Effector memory CD8-positive, alpha-beta T cell (primary cell): ENCODE measurements around the gene PSEN1.
"Not testable (repeated sequence)": the region's sequence is repeated elsewhere in the genome, so short reads cannot be mapped to it uniquely, and the experiment has no call there.

Experiments
- ATAC-seq: fragments of 150-1000 bp; cut with Tn5 transposase; replicated peaks from 2 replicates; pipeline ENCODE4 v1.10.0; 2021; ENCODE audit warnings: mild to moderate bottlenecking, moderate library complexity
- DNase-seq, 3 experiments: peaks; one replicate each; pipeline ENCODE4 v3.0.0; 2021
- H3K27ac Mint-ChIP-seq, 2 donors: one replicate each; pipeline ENCODE4 v1.8.0; 2022; ENCODE audit warnings: mild to moderate bottlenecking in 2 of 2, mixed read lengths in 2 of 2, moderate library complexity in 2 of 2
- H3K27me3 Mint-ChIP-seq, 2 donors: one replicate each; pipeline ENCODE4 v1.8.0; 2022; ENCODE audit warnings: mixed read lengths in 2 of 2
- H3K36me3 Mint-ChIP-seq: one replicate; pipeline ENCODE4 v1.8.0; 2022; ENCODE audit warnings: mild to moderate bottlenecking, moderate library complexity, mixed read lengths; ENCODE audit not compliant: insufficient read depth
- H3K4me1 Mint-ChIP-seq, 2 donors: one replicate each; pipeline ENCODE4 v1.8.0; 2022; ENCODE audit warnings: low read depth in 2 of 2, mixed read lengths in 2 of 2
- H3K4me3 Mint-ChIP-seq, 2 donors: one replicate each; pipeline ENCODE4 v1.8.0; 2022; ENCODE audit warnings: mild to moderate bottlenecking in 2 of 2, mixed read lengths in 2 of 2, moderate library complexity in 2 of 2
- H3K9me3 Mint-ChIP-seq, 2 donors: one replicate each; pipeline ENCODE4 v1.8.0; 2022; ENCODE audit warnings: mixed read lengths in 2 of 2

PSEN1 gene

DNA sequence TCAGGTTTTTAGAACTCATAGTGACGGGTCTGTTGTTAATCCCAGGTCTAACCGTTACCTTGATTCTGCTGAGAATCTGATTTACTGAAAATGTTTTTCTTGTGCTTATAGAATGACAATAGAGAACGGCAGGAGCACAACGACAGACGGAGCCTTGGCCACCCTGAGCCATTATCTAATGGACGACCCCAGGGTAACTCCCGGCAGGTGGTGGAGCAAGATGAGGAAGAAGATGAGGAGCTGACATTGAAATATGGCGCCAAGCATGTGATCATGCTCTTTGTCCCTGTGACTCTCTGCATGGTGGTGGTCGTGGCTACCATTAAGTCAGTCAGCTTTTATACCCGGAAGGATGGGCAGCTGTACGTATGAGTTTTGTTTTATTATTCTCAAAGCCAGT, 34.4 kb downstream of the PSEN1 start:
- ATAC-seq (no peak), DNase-seq (no peak)
- Mint-ChIP-seq H3K27ac (no peak overlapping the region), H3K9me3 (no peaks in the 10 kb centered on the region), H3K36me3 (peaks cover 53% of the 10 kb centered on the region), H3K4me1 (peaks cover 0 to 7% of the 10 kb centered on the region in 2 donors), H3K27me3 (no peaks in the 10 kb centered on the region), H3K4me3 (no peak overlapping the region)

DNA sequence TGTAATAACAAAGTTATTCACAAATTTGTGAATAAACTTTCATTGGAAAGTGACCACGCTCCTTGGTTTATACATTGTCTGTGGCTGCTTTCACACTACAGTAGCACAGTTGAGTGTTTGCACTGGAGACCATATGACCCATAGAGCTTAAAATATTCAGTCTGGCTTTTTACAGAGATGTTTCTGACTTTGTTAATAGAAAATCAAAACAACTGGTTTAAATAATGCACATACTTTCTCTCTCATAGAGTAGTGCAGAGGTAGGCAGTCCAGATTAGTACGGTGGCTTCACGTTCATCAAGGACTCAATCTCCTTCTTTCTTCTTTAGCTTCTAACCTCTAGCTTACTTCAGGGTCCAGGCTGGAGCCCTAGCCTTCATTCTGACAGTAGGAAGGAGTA, 36.2 kb downstream of the PSEN1 start:
- H3K9me3 Mint-ChIP-seq: no peaks in the 10 kb centered on the region
- no peak overlapping the region for H3K4me3 Mint-ChIP-seq
- H3K4me1 Mint-ChIP-seq: peaks cover 0 to 7% of the 10 kb centered on the region in 2 donors
- ATAC-seq (no peak), DNase-seq (no peak)
- H3K36me3 Mint-ChIP-seq: peaks cover 63% of the 10 kb centered on the region
- H3K27me3 Mint-ChIP-seq: no peaks in the 10 kb centered on the region
- H3K27ac Mint-ChIP-seq: peak overlapping the region in 1 of 2 donors; percentile 63

DNA sequence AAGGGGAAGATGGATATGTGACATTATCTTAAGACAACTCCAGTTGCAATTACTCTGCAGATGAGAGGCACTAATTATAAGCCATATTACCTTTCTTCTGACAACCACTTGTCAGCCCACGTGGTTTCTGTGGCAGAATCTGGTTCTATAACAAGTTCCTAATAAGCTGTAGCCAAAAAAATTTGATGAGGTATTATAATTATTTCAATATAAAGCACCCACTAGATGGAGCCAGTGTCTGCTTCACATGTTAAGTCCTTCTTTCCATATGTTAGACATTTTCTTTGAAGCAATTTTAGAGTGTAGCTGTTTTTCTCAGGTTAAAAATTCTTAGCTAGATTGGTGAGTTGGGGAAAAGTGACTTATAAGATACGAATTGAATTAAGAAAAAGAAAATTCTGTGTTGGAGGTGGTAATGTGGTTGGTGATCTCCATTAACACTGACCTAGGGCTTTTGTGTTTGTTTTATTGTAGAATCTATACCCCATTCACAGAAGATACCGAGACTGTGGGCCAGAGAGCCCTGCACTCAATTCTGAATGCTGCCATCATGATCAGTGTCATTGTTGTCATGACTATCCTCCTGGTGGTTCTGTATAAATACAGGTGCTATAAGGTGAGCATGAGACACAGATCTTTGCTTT, 36.9 kb downstream of the PSEN1 start:
- Mint-ChIP-seq H3K4me3 (no peak overlapping the region), H3K4me1 (peaks cover 0 to 7% of the 10 kb centered on the region in 2 donors), H3K27me3 (no peaks in the 10 kb centered on the region), H3K36me3 (peaks cover 62% of the 10 kb centered on the region), H3K9me3 (no peaks in the 10 kb centered on the region), H3K27ac (peak overlapping the region; percentile 12 to 63)
- ATAC-seq: peak; percentile 65
- peak in 2 of 3 experiments; percentile 1 to 4 for DNase-seq

DNA sequence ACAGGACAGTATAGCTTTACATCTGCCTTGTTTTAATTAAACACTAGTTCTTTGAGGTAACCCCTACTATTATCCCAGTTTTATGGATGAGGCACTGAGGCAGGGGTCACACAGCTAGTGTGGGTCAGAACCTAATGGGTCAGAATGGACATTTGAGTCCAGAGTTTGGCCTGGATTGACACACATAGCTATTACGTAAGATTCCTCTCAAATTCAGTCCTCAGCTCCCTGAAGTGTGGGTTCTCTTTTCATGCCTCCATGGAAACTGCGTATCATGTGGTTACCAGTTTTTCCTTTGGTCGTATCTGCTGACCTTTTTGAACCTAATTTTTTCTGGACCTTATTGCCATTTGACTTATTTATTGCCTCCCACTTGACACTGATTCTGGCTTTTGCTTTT, 40.4 kb downstream of the PSEN1 start:
- H3K27ac Mint-ChIP-seq: no peak overlapping the region
- DNase-seq (no peak), ATAC-seq (no peak)
- no peak overlapping the region for H3K4me3 Mint-ChIP-seq
- no peaks in the 10 kb centered on the region for H3K27me3 Mint-ChIP-seq
- H3K4me1 Mint-ChIP-seq: peaks cover 0 to 7% of the 10 kb centered on the region in 2 donors
- peaks cover 66% of the 10 kb centered on the region for H3K36me3 Mint-ChIP-seq
- no peaks in the 10 kb centered on the region for H3K9me3 Mint-ChIP-seq

DNA sequence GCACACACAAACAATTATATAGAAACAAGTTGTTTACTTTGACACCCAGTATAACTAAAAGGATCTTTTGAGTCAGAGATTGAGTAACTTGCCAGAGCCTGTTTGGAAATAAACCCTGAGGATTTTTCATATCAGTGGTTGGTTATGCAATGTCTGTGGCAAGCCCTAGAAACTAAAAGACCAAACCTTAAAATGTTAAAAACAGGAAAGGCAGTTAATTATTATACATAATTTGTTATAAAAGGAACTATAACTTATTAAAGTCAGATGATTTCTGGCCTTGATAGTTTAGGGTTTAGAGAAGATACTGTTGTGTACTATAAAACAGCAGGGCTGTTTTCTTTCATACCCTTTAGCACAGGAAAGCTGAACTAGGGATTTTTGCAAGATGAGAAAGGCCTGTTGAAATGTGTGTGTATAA, 44.1 kb downstream of the PSEN1 start:
- no peak for DNase-seq
- H3K27me3 Mint-ChIP-seq: no peaks in the 10 kb centered on the region
- H3K9me3 Mint-ChIP-seq: no peaks in the 10 kb centered on the region
- no peaks in the 10 kb centered on the region for H3K4me1 Mint-ChIP-seq
- ATAC-seq: no peak
- H3K27ac Mint-ChIP-seq: peak overlapping the region in 1 of 2 donors; percentile 28
- H3K36me3 Mint-ChIP-seq: peaks cover 40% of the 10 kb centered on the region
- H3K4me3 Mint-ChIP-seq: no peak overlapping the region

DNA sequence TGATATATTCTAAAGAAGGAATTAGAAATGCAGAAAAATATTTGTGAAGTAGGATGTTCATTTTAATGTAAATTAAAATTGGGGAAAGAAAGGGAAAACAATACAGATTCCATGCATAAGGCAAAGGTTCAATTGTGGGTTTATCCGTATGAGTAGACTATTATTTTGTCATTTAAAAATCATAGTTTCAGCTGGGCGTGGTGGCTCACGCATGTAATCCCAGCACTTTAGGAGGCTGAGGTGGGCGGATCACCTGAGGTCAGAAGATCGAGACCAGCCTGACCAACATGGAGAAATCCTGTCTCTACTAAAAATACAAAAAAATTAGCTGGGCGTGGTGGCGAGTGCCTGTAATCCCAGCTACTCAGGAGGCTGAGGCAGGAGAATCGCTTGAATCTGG, 44.7 kb downstream of the PSEN1 start:
- DNase-seq, H3K9me3 Mint-ChIP-seq, H3K4me1 Mint-ChIP-seq, H3K4me3 Mint-ChIP-seq, ATAC-seq, H3K27me3 Mint-ChIP-seq, H3K27ac Mint-ChIP-seq: not testable (repeated sequence)
- H3K36me3 Mint-ChIP-seq: peaks cover 35% of the 10 kb centered on the region

DNA sequence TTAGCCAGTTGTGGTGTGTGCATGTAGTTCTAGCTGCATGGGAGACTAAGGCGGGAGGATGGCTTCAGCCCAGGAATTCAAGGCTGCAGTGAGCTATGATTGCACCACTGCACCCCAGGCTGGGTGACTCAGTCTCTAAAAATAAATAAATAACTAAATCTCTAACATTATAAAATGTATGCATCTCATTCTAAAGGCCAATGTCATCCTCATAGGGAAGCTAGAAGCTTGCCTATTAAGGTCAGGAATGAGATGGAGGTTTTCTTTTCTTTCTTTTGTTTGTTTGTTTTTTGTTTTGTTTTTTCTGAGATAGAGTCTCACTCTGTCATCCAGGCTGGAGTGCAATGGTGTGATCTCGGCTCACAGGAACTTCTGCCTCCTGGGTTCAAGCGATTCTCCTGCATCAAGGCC, 52.2 kb downstream of the PSEN1 start:
- Mint-ChIP-seq H3K27me3 (no peaks in the 10 kb centered on the region), H3K4me1 (no peaks in the 10 kb centered on the region), H3K9me3 (no peaks in the 10 kb centered on the region), H3K27ac (no peak overlapping the region), H3K36me3 (peaks cover 47% of the 10 kb centered on the region), H3K4me3 (no peak overlapping the region)
- DNase-seq (no peak), ATAC-seq (no peak)

DNA sequence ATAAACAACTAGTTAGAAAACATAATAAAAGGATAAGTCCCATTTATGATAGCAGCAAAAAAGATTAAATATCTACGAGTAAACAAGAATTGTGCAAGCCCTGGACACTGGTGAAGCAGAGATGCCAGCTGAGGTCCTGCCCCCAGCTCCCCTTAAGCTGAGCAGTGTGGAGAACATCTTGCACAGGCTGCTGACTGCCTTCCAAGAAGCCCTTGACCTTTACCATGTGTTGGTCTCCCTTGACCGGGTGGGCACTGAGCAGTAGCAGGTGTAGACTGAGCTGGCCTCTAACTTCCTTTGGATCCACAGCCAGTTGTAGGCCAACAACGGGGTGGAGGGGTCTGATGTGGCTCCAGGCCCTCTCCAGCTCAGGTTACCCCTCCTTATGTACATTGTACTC, 53.3 kb downstream of the PSEN1 start:
- Mint-ChIP-seq H3K27me3 (no peaks in the 10 kb centered on the region), H3K4me1 (no peaks in the 10 kb centered on the region), H3K4me3 (no peak overlapping the region), H3K36me3 (peaks cover 57% of the 10 kb centered on the region), H3K27ac (peak overlapping the region; percentile 26 to 84), H3K9me3 (no peaks in the 10 kb centered on the region)
- ATAC-seq (no peak), DNase-seq (no peak)

DNA sequence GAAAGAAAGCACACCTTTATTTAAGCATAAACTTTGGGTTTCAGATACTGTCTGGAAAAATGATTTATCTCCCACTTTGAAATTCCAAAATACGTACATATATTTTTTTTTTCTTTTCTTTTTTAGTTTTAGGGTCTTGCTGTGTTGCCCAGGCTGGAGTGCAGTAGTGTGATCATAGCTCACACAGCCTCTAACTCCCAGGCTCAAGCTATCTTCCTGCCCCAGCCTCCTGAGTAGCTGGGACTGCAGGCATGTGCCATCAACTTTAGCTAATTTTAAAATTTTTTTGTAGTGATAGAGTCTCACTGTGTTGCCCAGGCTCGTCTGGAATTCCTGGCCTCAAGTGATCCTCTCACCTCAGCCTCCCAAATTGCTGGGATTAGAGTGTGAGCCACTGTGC, 55.1 kb downstream of the PSEN1 start:
- DNase-seq: no peak
- Mint-ChIP-seq H3K27ac (peak overlapping the region in 1 of 2 donors; percentile 6), H3K27me3 (no peaks in the 10 kb centered on the region), H3K4me3 (no peak overlapping the region), H3K9me3 (no peaks in the 10 kb centered on the region), H3K4me1 (no peaks in the 10 kb centered on the region), H3K36me3 (peaks cover 71% of the 10 kb centered on the region)
- ATAC-seq: no peak

DNA sequence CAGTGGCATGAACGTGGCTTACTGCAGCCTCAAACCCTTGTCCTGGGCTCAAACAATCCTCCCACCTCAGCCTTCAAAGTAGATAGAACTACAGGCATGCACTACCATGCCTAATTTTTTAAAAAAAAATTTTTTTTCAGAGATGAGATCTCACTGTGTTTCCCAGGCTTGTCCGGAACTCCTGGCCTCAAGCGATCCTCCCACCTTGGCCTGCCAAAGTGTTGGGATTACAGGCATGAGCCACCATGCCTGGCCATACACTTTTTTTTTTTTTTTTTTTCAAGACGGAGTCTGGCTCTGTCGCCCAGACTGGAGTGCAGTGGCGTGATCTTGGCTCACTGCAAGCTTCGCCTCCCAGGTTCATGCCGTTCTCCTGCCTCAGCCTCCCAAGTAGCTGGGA, 58.0 kb downstream of the PSEN1 start:
- not testable (repeated sequence) for H3K4me3 Mint-ChIP-seq, DNase-seq, H3K4me1 Mint-ChIP-seq, ATAC-seq, H3K27ac Mint-ChIP-seq, H3K9me3 Mint-ChIP-seq, H3K27me3 Mint-ChIP-seq
- H3K36me3 Mint-ChIP-seq: peaks cover 59% of the 10 kb centered on the region

DNA sequence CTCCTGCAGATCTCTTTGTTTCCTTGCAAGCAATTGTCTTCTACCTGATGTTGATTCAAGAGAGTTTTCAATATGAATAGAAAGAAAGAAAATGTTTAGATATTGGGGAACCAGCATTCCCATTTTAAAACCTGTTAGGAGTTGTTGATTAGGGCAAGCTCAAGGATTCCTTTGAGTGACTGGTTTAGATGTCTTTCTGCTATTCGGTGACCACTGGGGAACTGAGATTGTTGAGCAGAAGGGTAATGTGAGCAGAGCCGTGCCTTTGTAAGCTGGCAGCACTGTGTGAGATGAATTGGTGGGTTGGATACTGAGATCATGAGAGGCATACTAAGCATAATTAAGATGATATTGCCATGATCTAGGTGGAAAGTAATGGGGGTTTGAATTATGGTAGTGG, 61.9 kb downstream of the PSEN1 start:
- peaks cover 70% of the 10 kb centered on the region for H3K36me3 Mint-ChIP-seq
- no peaks in the 10 kb centered on the region for H3K9me3 Mint-ChIP-seq
- no peak overlapping the region for H3K4me3 Mint-ChIP-seq
- DNase-seq (no peak), ATAC-seq (no peak)
- H3K4me1 Mint-ChIP-seq: peaks cover 0 to 4% of the 10 kb centered on the region in 2 donors
- no peak overlapping the region for H3K27ac Mint-ChIP-seq
- no peaks in the 10 kb centered on the region for H3K27me3 Mint-ChIP-seq

DNA sequence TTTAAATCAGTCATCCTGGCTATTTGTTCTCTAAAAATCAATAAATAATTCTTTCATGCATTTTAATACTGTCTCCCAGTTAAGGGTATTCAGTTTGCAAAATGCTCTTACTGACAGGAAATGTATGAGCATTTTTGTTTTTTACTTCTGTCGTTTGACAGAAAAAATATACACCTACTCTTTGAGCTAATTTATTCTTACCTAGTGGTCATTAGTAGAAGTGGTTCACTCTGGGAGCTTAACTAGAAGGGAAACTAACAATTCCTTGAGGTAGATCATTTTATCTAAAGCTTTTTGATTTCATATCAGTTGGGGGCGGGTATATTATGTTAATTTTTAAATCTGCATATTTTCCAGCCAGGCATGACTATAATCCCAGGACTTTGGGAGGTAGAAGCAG, 67.2 kb downstream of the PSEN1 start:
- no peaks in the 10 kb centered on the region for H3K27me3 Mint-ChIP-seq
- no peak for DNase-seq
- H3K27ac Mint-ChIP-seq: no peak overlapping the region
- no peak overlapping the region for H3K4me3 Mint-ChIP-seq
- no peak for ATAC-seq
- peaks cover 78% of the 10 kb centered on the region for H3K36me3 Mint-ChIP-seq
- peaks cover 0 to 4% of the 10 kb centered on the region in 2 donors for H3K4me1 Mint-ChIP-seq
- no peaks in the 10 kb centered on the region for H3K9me3 Mint-ChIP-seq

DNA sequence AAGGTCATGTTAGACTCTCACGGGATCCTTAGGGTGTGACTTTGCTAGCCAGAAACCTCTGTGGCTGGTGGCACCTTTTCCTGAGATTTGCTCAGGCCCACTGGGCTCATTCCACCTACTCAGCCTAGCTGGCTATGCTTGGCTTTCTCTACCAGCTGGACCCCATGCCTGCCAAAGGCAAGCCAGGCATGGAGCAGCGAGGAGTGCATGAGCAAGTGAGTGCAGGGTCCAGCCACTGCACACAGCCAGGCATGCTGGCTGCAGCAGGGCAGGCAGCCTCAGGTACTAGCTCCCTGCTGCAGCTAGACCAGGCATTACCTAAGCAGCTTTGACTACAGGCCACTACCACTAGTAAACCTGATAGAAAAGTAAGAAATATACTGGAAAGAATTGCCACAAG, 71.3 kb downstream of the PSEN1 start:
- ATAC-seq (no peak), DNase-seq (no peak)
- H3K36me3 Mint-ChIP-seq: peaks cover 62% of the 10 kb centered on the region
- H3K27ac Mint-ChIP-seq: no peak overlapping the region
- H3K4me1 Mint-ChIP-seq: no peaks in the 10 kb centered on the region
- no peak overlapping the region for H3K4me3 Mint-ChIP-seq
- no peaks in the 10 kb centered on the region for H3K9me3 Mint-ChIP-seq
- H3K27me3 Mint-ChIP-seq: no peaks in the 10 kb centered on the region

DNA sequence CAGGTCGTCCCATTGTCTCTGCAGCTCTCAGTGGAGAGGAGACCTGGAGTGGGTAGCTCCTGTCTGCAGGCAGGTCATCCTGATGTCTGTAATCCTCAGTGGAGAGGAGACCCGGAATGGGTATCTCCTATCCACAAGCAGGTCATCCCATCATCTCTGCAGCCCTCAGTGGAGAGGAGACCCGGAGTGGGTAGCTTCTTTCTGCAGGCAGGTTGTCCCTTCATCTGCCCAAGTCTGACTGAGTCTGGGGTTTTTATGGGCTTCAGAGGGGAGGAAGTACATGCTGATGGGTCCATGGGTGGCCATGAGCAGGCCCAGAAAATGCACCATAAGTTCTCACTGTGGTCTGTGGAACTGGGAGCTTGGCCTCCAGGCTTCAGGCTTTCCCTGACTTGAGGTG, 72.1 kb downstream of the PSEN1 start:
- Mint-ChIP-seq H3K9me3 (no peaks in the 10 kb centered on the region), H3K4me3 (no peak overlapping the region), H3K4me1 (no peaks in the 10 kb centered on the region), H3K36me3 (peaks cover 62% of the 10 kb centered on the region), H3K27ac (no peak overlapping the region), H3K27me3 (no peaks in the 10 kb centered on the region)
- DNase-seq: no peak
- no peak for ATAC-seq

DNA sequence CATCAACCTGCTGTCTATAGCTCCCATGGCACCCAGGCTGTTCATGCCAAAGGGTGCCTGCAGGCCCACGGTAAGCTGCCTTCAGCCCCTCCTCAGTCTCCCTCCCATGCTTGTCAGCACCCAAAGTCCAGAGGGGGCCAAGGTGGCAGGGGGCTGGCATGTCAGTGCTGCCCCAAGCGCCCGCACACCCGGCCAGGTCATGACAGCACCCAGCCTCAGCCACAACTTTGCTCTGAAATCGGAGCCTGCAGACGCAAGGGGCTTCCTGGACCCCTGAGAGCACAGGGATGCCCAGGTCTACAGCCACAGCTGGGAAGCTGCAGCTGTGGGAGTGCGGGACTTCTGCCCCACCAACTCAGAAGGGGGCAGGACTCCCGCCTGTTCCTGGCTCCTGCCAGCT, 72.5 kb downstream of the PSEN1 start:
- Mint-ChIP-seq H3K27me3 (no peaks in the 10 kb centered on the region), H3K9me3 (no peaks in the 10 kb centered on the region), H3K27ac (no peak overlapping the region), H3K36me3 (peaks cover 60% of the 10 kb centered on the region), H3K4me3 (no peak overlapping the region), H3K4me1 (no peaks in the 10 kb centered on the region)
- ATAC-seq (no peak), DNase-seq (no peak)
